ENCODE results near the gene UGT1A4.

DNA sequence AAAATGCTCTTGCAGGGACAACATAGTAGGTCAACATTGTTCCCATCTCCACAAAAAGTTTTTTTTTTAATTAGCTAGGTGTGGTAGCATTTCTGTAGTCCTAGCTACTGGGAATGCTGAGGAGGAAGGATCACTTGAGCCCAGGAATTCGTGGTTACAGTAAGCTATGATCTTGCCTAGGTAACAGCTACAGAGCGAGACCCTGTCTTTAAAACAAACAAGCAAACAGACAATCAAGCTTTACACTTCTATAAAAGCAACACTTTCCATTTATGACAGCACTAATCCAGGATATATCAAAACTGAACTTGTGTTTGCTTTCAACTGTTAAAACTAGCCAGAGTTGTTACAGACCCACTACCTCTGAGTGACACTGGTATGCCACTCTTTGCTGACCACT is 22.3 kb downstream of the UGT1A4 start:
- no peak for TF ChIP-seq POLR2A (IDR thresholded peaks at IDR 0.05)
- TF ChIP-seq, protein P1, sequence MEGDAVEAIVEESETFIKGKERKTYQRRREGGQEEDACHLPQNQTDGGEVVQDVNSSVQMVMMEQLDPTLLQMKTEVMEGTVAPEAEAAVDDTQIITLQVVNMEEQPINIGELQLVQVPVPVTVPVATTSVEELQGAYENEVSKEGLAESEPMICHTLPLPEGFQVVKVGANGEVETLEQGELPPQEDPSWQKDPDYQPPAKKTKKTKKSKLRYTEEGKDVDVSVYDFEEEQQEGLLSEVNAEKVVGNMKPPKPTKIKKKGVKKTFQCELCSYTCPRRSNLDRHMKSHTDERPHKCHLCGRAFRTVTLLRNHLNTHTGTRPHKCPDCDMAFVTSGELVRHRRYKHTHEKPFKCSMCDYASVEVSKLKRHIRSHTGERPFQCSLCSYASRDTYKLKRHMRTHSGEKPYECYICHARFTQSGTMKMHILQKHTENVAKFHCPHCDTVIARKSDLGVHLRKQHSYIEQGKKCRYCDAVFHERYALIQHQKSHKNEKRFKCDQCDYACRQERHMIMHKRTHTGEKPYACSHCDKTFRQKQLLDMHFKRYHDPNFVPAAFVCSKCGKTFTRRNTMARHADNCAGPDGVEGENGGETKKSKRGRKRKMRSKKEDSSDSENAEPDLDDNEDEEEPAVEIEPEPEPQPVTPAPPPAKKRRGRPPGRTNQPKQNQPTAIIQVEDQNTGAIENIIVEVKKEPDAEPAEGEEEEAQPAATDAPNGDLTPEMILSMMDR (IDR thresholded peaks at IDR 0.05) = no peak
